ENCODE data around the gene CAPZA2.

DNA sequence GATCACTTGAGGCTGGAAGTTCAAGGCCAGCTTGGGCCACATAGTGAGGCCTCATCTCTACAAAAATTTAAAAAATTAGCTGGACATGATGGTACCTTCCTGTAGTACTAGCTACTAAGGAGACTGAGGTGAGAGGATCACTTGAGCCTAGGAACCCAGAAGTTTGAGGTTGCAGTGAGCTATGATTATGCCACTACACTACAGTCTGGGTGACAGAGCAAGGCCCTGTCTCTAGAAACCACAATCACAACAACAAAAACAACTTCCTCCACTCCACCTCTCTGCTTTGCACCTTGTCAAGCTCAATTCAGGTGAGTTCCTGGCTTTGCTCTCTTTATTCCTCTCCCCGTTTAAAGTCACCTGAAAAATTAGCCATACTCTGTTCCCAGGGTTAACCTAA lies 8.3 kb upstream of the CAPZA2 start:
- TF ChIP-seq POLR2AphosphoS5 (IDR thresholded peaks at IDR 0.05), result no peak
- TF ChIP-seq, protein P1, sequence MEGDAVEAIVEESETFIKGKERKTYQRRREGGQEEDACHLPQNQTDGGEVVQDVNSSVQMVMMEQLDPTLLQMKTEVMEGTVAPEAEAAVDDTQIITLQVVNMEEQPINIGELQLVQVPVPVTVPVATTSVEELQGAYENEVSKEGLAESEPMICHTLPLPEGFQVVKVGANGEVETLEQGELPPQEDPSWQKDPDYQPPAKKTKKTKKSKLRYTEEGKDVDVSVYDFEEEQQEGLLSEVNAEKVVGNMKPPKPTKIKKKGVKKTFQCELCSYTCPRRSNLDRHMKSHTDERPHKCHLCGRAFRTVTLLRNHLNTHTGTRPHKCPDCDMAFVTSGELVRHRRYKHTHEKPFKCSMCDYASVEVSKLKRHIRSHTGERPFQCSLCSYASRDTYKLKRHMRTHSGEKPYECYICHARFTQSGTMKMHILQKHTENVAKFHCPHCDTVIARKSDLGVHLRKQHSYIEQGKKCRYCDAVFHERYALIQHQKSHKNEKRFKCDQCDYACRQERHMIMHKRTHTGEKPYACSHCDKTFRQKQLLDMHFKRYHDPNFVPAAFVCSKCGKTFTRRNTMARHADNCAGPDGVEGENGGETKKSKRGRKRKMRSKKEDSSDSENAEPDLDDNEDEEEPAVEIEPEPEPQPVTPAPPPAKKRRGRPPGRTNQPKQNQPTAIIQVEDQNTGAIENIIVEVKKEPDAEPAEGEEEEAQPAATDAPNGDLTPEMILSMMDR (IDR thresholded peaks at IDR 0.05), result no peak
- TF ChIP-seq POLR2A (IDR thresholded peaks at IDR 0.05), result no peak
- TF ChIP-seq EP300 (IDR thresholded peaks at IDR 0.05), result no peak

Data from upper lobe of left lung (tissue), 4 donors.